ENCODE measurements around the gene ASTE1.
"Not testable (repeated sequence)": the region's sequence is repeated elsewhere in the genome, so short reads cannot be mapped to it uniquely, and the experiment has no call there.

The ASTE1 gene

GRCh38 chr3:131007782-131008181 lies 18.8 kb downstream of the ASTE1 start:
- no peak for DNase-seq

DNA sequence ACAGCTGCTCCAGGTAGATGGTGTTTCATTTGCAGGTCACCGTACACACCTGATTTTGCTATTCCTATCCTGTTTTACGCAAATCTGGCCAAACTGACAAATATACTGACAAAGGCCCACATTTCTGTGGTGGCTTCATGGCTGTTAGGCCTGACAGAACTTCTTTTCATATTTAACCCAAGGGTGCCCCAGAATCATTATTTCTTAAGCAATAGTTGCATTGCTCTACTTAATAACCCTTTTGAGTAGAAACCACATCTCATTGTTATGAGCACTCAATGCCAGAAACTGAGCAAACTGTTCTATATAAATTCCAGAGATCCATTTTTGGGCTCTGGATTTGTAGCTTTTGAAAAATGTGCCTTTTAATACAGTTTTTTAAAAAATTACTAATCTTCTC lies 19.4 kb downstream of the ASTE1 start:
- DNase-seq, result no peak

DNA sequence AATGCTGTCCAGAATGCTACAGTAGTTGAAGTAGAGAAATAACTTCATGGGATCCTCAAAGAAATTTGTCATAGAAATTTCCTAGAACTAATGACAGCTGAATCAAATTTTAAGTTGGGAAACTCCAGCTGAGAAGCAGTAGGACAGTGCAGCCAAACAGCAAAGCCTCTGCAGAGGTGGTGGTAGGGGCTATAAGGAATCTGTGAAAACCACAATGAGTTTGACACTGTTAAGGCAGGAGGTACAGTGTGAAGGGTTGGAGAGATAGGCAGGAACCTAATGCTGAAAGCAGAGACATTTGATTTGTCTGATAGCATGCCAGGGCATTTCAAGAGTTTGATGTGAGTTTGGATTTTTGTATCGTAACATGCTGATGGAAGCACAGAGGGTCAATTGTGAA lies 22.0 kb downstream of the ASTE1 start:
- DNase-seq, result no peak

- DNase-seq, result no peak
Measured at GRCh38 chr3:131001071-131001470, 25.6 kb downstream of the ASTE1 start.

DNA sequence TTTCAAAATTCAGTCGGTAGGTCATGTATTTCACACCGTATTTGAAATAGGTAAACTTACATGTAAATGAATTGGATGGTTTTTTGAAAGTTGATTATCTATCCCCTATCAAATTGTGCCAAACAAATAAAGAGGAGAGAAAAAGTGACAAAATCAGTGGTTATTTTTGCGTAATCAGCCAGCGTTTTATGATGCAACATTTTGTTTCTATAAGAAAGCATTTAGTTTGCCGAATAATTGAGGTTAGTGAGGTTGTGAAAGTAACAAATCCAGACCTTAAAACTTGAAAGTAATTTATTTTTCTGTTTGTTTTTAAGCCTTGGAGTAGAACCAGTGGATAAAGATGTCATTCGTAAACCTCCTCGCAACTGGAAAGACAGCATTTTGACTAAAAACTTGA lies 29.3 kb downstream of the ASTE1 start:
- no peak for DNase-seq

DNA sequence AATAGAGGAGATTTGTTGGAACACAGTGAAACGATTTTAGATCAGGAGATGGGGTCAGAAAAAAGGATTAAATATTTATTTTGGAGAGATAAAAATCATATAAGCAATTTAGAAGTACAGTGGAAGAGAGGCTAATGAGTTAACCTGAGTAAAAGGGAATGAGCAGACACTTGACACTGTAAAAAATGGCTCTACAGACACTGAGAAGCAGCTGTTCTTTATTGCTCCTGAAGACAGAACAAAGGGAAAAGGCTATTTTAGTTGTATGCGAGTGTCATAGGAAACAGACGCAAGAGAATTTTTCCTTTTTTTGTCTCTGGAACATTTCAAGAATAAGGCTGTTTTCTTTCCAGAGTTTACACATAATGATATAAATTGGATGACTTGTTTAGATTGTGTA lies 34.3 kb downstream of the ASTE1 start:
- DNase-seq, result no peak

GRCh38 chr3:130991126-130991525 lies 35.5 kb downstream of the ASTE1 start:
- DNase-seq, result no peak

GRCh38 chr3:130990282-130990681 lies 36.3 kb downstream of the ASTE1 start:
- no peak for DNase-seq

DNA sequence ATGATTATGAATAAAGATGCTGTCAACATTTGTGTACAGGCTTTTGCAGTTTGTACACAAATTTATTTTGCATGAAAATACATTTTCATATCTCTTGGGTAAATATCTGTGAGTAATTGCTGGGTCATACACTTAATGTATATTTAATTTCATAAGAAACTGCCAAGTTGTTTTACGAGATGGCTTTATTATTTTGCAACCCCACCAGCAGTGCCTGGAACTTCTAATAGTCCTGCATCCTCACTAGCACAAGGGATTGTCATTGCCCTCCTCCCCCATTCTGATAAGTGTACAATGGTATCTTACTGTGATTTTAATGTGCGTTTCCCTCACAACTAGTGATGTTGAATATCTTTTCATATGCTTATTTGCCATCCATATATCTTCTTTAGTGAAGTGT lies 45.2 kb downstream of the ASTE1 start:
- no peak for DNase-seq

- no peak for DNase-seq
Measured at GRCh38 chr3:130979117-130979516, 47.5 kb downstream of the ASTE1 start.

GRCh38 chr3:130976706-130977105 lies 49.9 kb downstream of the ASTE1 start:
- no peak for DNase-seq

DNA sequence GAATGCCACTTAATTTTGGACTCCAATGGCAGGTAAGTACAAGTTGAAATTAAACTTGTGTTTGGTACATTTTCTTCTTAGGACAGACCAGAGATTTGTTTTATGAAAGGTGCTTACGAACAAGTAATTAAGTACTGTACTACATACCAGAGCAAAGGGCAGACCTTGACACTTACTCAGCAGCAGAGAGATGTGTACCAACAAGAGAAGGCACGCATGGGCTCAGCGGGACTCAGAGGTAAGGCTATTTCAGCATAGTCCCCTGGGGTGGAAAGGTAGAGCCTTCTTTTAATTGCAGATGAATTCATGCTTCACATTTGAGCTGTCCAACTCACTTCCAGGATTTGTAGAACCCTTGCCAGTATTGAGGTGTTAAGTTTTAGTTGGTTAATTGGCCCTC lies 51.4 kb downstream of the ASTE1 start:
- DNase-seq, result no peak

- DNase-seq, result no peak
Measured at GRCh38 chr3:130974201-130974600, 52.4 kb downstream of the ASTE1 start.

DNA sequence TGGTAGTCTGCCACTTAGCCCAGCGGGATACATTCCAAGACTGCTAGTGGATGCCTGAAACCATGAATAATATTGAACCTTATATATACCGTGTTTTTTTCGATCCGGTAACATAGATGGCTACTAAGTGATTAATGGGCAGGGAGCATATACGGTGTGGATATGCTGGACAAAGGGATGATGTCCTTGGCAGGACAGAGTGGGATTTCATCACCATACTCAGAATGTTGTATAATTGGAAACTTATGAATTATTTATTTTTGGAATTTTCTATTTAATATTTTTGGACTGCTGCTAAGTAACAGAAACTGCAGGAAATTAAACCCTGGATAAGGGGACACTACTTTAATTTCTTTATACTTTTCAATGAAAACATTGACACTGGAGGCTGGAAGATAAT lies 53.2 kb downstream of the ASTE1 start:
- DNase-seq, result no peak

- DNase-seq, result not testable (repeated sequence)
Measured at GRCh38 chr3:130972592-130972991, 54.0 kb downstream of the ASTE1 start.

GRCh38 chr3:130971208-130971607 lies 55.4 kb downstream of the ASTE1 start:
- DNase-seq, result no peak

- no peak for DNase-seq
Measured at GRCh38 chr3:130969621-130970020, 57.0 kb downstream of the ASTE1 start.

DNA sequence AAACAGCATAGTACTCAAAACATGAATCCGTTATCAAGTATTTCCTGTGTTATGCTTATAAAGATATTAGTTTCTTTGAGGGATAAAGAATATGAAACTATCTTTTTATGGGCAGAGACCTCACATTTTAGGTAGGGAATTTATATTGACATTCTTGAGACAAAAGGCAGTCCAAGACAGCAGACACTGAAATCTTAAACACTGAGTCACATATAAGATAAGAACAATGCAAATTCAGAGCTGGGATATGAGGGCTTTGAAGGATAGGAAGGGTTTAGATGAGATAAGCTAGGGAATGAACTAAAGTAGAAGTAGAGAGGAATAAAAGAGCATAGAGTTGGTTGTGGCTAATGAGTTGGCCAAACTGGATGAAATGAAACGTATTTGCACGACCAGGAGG lies 58.4 kb downstream of the ASTE1 start:
- DNase-seq, result no peak

GRCh38 chr3:130967281-130967680 lies 59.3 kb downstream of the ASTE1 start:
- DNase-seq, result no peak

DNA sequence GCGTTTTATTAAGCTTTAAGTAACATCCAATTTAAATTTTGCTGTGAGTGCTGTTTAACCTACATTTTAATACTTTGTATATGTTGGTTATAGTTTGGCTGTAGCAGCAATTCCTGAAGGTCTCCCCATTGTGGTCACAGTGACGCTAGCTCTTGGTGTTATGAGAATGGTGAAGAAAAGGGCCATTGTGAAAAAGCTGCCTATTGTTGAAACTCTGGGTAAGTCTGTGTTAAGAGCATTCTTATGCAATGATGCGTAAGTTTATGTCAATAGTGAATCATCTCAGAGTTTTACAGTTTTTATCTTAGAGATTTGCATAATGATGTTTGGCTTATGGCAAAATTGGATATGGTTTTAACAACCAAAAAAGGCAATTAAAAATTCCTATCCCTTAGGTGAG lies 62.7 kb downstream of the ASTE1 start:
- peak; percentile 7 for DNase-seq

Data from SIG-M5 (cell line).